Stimulated activated CD4-positive, alpha-beta T cell treated with anti-CD3 and anti-CD28 coated beads, Interleukin-12 subunit alpha, Interleukin-12 subunit beta, amount 100 ng/mL, for 4 hours (primary cell): ENCODE results near the gene GNB3.
A peak's percentile ranks its signal among the peaks of the same experiment; 100 is the strongest.

Experiments used
- DNase-seq: peaks from one replicate; pipeline ENCODE4 v3.0.0-alpha.2; 2020

GNB3 gene

GRCh38 chr12:6839482-6840201 is 1.1 kb upstream of the GNB3 start:
- DNase-seq = no peak

DNA sequence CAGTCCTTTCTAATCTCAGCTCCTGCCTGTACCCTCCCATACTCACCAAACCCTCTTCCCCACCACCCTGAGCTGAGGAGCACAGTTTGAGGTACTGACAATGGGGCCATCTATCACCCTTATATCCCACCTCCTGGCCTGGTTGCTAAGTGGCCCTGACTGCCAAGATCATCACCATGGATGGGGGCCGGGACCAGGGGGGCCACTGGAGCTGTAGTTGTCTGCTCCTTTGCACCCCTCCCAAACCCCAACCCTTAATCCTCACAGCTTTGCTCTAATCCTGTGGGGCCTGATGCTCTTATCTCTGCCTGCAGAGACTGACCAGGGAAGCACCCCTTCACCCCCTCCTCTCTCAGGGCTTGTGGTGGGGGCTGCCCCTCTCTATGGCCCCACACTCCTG is 395 bp upstream of the GNB3 start:
- DNase-seq = no peak

GRCh38 chr12:6842075-6842474 is 1.4 kb downstream of the GNB3 start:
- no peak for DNase-seq

DNA sequence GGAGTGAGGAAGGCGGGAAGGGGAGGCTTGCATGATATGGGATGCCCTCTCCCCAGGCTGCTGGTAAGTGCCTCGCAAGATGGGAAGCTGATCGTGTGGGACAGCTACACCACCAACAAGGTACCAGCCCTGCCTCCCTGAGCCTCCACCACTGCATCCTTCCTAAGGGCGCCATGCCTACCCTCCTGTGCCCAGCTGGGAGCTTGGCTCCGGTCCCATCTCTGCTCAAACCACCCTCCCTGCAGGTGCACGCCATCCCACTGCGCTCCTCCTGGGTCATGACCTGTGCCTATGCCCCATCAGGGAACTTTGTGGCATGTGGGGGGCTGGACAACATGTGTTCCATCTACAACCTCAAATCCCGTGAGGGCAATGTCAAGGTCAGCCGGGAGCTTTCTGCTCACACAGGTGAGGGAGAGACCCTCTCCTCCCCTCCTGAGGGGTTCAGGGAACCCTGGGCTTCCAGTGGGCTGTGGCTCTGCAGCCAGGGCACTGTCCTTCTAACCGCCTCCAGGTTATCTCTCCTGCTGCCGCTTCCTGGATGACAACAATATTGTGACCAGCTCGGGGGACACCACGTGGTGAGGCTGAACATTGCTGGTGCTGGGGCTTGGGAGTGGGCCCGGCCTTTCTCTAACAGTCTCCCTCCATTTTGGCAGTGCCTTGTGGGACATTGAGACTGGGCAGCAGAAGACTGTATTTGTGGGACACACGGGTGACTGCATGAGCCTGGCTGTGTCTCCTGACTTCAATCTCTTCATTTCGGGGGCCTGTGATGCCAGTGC is 2.6 kb downstream of the GNB3 start:
- DNase-seq = no peak

DNA sequence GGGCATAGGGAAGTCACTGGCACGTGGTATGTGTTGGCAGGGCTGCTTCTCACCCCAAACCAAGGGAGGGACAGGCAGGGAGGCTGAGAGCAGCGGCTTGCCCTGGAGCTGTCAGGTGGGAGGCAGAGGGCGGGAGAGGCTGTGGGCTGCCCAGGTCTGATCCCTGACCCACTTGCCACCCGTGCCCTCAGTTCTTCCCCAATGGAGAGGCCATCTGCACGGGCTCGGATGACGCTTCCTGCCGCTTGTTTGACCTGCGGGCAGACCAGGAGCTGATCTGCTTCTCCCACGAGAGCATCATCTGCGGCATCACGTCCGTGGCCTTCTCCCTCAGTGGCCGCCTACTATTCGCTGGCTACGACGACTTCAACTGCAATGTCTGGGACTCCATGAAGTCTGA is 4.7 kb downstream of the GNB3 start:
- DNase-seq = no peak

DNA sequence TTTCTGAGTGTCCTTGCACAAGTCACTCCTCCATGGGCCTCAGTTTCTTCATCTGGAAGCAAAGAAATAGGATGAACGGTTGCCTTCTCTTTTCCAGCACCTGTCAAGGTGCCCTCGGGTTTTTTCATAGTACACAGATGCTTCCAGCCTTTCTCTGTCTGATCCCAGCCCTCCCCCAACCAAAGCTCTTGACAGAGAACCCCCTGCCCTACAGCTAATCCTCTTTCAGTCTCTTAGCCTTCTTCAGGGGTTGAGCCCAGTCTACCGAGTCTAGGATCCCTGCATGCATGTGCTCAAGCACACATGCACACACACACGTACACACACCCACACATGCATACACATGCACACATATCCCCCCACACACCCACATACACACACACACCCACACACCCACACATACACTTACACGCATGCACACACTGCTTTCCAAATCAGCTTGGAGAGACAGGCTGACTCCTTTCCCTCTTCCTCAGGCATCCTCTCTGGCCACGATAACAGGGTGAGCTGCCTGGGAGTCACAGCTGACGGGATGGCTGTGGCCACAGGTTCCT is 5.7 kb downstream of the GNB3 start:
- DNase-seq = no peak

DNA sequence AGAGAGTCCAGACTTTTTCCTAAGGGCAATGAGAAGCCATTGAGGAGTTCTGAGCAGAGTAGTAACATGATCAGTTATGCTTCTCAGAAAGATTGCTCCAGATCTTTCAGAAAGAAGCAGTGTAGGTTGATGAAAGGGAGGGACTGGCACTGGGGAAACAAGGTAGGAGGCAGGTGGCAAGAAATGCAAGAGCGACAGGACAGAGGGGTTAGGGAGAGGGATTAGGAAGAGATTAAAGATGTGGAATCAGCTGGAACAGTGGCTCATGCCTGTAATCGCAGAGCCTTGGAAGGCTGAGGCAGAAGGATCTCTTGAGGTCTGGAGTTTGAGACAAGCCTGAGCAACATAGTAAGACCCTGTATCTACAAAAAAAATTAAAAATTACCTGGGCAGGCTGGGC is 7.0 kb downstream of the GNB3 start:
- DNase-seq = no peak

- DNase-seq = no peak
Measured at GRCh38 chr12:6849427-6849826, 8.7 kb downstream of the GNB3 start.

- DNase-seq = no peak
Measured at GRCh38 chr12:6849976-6850560, 9.3 kb downstream of the GNB3 start.

DNA sequence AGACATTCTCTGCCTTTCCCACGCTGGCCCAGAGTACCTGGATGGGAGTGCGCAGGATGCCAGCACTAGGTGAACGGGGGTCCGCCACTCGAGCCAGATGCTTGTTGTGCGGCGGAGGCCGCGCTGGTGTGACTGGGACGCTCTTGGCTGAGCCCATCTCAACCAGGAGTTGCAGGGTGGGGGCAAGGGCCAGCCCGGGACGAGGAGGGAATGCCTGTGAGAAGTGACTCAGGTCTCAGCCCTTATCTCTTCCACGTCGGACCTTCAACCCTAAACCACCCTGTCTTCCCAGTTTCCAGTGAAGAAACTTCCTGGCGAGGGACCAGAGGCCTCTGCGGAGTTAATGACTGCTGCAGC is 10.0 kb downstream of the GNB3 start:
- DNase-seq = no peak

DNA sequence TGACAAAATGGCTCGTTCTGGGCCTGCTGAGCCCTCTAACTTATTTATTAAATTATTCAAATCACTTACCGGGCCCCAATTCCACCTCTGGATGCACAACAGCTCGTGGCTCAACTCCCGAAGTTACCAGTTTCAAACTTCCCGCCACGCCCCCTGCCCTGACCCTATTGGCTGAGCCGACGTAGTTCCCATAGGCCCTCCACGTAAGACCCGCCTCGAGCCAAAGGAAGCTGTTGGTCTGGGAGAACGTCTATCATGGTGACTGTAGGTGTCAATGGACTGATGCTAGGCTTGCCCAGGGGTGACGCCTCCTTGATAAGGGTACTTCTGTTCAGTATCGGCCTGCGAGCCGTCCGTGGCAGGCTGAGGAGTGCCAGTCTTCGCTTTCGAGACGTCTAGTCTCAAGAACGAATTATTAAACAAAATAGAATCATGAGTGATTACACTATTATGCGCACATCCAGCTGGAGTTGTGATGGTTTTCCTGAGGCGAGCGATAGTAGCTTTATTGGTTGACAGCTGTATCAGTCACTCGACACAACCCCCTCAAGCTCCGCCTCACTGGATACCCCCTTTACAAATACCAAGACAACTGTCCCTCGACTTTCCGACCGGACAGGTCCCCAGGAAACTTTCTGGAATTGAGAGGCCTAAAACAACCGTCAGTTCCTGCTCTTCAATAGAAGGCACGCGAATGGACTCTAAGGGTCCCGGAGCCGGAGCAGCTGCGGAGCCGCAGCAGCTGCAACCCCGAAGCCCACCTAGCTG is 10.6 kb downstream of the GNB3 start, which contains the start of gene CDCA3:
CDCA3 (minus strand) TSS at position 134 of the 768 bp plus-strand sequence. CDS start 334 bp downstream, outside the sequence.
- DNase-seq = peak; percentile 88

GRCh38 chr12:6851921-6852650 is 11.4 kb downstream of the GNB3 start, which contains the start of gene USP5:
USP5 (plus strand) TSS chr12:6852150; CDS start chr12:6852180, 30 bp downstream.
- DNase-seq = peak; percentile 95

GRCh38 chr12:6852651-6853354 is 12.1 kb downstream of the GNB3 start:
- peak; percentile 72 for DNase-seq

- no peak for DNase-seq
Measured at GRCh38 chr12:6853626-6854025, 12.9 kb downstream of the GNB3 start.

DNA sequence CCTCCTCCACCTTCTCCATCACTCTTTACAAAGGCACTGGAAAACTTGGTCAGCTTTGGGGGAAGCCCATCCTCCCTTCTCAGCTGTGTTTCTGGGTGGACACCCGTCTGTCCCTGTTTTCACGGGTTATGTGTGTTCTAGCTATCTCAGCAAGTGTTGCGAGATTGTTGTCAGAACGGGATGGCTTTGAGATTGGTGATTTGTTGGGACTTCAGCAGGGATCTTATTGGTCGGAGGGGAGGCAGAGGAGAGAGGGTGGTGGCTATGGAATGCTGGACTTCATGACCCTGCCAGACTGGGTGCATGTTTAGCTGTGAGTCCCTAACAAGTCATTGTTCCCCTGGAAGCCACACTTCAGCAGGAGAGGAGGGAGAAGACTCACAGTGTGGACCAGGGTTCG is 13.3 kb downstream of the GNB3 start:
- DNase-seq = no peak

GRCh38 chr12:6855322-6855721 is 14.6 kb downstream of the GNB3 start:
- no peak for DNase-seq

- DNase-seq = no peak
Measured at GRCh38 chr12:6858799-6859198, 18.1 kb downstream of the GNB3 start.

DNA sequence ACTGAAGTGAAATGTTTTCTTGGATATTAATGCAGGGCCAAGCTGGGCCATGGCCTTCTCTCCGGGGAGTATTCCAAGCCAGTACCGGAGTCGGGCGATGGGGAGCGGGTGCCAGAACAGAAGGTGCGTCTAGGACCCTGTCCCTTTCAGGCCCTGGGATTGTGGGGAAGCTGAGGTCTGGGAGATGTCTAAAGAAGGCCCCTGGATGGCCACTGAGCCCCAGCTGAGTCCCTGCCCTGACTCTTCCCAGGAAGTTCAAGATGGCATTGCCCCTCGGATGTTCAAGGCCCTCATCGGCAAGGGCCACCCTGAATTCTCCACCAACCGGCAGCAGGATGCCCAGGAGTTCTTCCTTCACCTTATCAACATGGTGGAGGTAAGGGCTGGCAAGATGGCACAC is 19.4 kb downstream of the GNB3 start:
- DNase-seq = no peak

DNA sequence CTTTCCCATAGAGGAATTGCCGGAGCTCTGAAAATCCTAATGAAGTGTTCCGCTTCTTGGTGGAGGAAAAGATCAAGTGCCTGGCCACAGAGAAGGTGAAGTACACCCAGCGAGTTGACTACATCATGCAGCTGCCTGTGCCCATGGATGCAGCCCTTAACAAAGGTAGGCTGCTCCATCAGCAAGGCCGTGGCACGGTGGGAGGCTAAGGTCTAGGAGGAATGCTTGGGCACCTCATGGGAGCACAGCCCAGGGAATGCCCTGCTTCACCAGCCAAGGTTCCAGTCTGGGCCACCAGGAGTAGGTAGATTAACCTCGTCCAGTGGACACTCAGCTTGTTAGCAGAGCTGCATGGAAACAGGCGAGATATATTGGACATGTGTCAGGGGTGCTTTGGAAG is 20.2 kb downstream of the GNB3 start:
- DNase-seq = no peak

DNA sequence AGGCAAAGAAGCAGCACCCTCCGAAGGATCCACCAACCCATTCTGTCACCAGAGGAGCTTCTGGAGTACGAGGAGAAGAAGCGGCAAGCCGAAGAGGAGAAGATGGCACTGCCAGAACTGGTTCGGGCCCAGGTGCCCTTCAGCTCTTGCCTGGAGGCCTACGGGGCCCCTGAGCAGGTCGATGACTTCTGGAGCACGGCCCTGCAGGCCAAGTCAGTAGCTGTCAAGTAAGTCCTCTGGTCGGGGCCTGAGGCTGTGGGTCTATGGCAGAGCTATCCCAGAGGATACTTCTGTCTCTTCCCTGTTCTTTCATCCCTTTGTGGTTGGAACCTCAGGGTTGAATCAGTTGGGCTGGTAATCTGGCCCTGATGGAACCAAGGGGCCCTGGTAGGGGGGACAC is 20.7 kb downstream of the GNB3 start:
- DNase-seq = no peak

DNA sequence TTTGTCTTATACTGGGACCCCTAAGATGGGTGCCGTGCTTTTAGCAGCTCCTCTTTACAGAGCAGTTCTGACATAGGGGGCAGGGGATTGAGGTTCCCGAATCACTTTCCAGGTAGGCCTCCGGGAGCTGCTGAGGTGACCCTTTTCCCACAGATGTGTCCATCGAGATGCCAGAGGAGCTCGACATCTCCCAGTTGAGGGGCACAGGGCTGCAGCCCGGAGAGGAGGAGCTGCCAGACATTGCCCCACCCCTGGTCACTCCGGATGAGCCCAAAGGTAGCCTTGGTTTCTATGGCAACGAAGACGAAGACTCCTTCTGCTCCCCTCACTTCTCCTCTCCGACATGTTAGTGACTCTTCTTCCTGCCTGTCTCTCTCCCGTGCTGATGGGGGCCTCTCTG is 22.3 kb downstream of the GNB3 start:
- no peak for DNase-seq
